PC-9 (cell line): Measurements from ENCODE around the gene DLK1.

ENCODE experiments used
- EZH2 ChIP-seq: fragments of 200-600 bp; sonication (generic); IDR thresholded peaks from 2 replicates; pipeline ENCODE4 v1.8.0; 2017; ENCODE audit warnings: antibody characterized with exemption, low read depth
- TF ChIP-seq, protein P1 (sequence below): fragments of 200-600 bp; sonication (generic); conservative IDR thresholded peaks from 2 replicates; pipeline ENCODE4 v1.6.1; 2017; ENCODE audit warnings: mixed run types, antibody characterized with exemption, mild to moderate bottlenecking, moderate library complexity

DNA sequence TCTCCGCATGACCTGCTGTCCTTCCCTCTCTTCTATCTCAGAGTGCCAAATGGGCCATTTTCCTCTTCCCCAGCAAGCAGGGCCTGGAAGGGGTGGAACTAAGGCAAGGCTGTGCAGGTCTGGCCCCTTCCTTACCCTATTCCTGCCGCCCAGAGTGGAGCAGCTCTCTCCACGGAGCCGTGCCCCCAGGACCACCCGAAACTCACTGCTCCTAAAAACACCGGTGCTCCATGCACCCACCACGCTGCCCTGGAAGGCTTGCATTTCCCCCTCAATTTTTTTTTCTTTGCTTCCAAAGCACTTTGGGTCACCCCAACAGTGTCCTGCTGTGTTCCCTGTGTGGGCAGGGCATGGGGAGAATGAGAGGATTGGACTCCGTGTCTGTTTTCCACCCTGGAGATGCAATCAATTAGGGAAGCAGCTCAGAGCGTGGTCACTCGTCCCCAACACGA is 50.7 kb downstream of the DLK1 start:
- TF ChIP-seq, protein P1, sequence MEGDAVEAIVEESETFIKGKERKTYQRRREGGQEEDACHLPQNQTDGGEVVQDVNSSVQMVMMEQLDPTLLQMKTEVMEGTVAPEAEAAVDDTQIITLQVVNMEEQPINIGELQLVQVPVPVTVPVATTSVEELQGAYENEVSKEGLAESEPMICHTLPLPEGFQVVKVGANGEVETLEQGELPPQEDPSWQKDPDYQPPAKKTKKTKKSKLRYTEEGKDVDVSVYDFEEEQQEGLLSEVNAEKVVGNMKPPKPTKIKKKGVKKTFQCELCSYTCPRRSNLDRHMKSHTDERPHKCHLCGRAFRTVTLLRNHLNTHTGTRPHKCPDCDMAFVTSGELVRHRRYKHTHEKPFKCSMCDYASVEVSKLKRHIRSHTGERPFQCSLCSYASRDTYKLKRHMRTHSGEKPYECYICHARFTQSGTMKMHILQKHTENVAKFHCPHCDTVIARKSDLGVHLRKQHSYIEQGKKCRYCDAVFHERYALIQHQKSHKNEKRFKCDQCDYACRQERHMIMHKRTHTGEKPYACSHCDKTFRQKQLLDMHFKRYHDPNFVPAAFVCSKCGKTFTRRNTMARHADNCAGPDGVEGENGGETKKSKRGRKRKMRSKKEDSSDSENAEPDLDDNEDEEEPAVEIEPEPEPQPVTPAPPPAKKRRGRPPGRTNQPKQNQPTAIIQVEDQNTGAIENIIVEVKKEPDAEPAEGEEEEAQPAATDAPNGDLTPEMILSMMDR, result no peak
- no peak for TF ChIP-seq EZH2
